A549 (cell line): ENCODE results near the gene USP32.

Experiments
- CEBPB ChIP-seq, 2 experiments: fragments of >200 bp in 1 of 2; sonication (Bioruptor Twin) in 1 of 2; formaldehyde crosslinking in 1 of 2; IDR thresholded peaks; 2 replicates each; pipeline ENCODE4 v1.6.1; 2012 to 2016
- CHD2 ChIP-seq: fragments of 150-350 bp; IDR thresholded peaks from 2 replicates; pipeline ENCODE4 v1.6.1; 2014; ENCODE audit warnings: low read length; ENCODE audit not compliant: partially characterized antibody
- E2F6 ChIP-seq: IDR thresholded peaks from 2 replicates; pipeline ENCODE4 v1.6.1; 2012; ENCODE audit warnings: low read depth, borderline replicate concordance
- EP300 ChIP-seq, 2 experiments: fragments of >200 bp; sonication (Bioruptor Twin); formaldehyde crosslinking; IDR thresholded peaks; 2 replicates in 1 of 2; 3 replicates in 1 of 2; pipeline ENCODE4 v1.6.1; 2016 to 2017
- MYC ChIP-seq: IDR thresholded peaks from 2 replicates; pipeline ENCODE4 v1.6.1; 2012; ENCODE audit warnings: mild to moderate bottlenecking, inconsistent platforms, low read length, improper control_type of control experiment, borderline replicate concordance
- POLR2A ChIP-seq: IDR thresholded peaks from 2 replicates; pipeline ENCODE4 v1.6.1; 2012; ENCODE audit warnings: mild to moderate bottlenecking, low read length
- POLR2AphosphoS2 ChIP-seq: conservative IDR thresholded peaks from 2 replicates; pipeline ENCODE4 v1.6.1; 2012; ENCODE audit warnings: low read length, improper control_type of control experiment, inconsistent platforms
- SMC3 ChIP-seq: fragments of >200 bp; sonication (Bioruptor Twin); formaldehyde crosslinking; IDR thresholded peaks from 3 replicates; pipeline ENCODE4 v1.6.1; 2018; ENCODE audit warnings: inconsistent platforms
- SREBF2 ChIP-seq: fragments of 450-650 bp; IDR thresholded peaks from 2 replicates; pipeline ENCODE4 v1.6.1; 2014; ENCODE audit warnings: mild to moderate bottlenecking, moderate library complexity
- TF ChIP-seq, protein P1 (sequence below): fragments of >200 bp; sonication (Bioruptor Twin); formaldehyde crosslinking; IDR thresholded peaks from 3 replicates; pipeline ENCODE4 v1.5.1; 2016
- TF ChIP-seq, protein P2 (sequence below): fragments of 150-350 bp; IDR thresholded peaks from 2 replicates; pipeline ENCODE4 v1.6.1; 2014; ENCODE audit warnings: low read depth, mild to moderate bottlenecking, low read length

- TF ChIP-seq POLR2A = no peak
- TF ChIP-seq E2F6 = no peak
- TF ChIP-seq, protein P1, sequence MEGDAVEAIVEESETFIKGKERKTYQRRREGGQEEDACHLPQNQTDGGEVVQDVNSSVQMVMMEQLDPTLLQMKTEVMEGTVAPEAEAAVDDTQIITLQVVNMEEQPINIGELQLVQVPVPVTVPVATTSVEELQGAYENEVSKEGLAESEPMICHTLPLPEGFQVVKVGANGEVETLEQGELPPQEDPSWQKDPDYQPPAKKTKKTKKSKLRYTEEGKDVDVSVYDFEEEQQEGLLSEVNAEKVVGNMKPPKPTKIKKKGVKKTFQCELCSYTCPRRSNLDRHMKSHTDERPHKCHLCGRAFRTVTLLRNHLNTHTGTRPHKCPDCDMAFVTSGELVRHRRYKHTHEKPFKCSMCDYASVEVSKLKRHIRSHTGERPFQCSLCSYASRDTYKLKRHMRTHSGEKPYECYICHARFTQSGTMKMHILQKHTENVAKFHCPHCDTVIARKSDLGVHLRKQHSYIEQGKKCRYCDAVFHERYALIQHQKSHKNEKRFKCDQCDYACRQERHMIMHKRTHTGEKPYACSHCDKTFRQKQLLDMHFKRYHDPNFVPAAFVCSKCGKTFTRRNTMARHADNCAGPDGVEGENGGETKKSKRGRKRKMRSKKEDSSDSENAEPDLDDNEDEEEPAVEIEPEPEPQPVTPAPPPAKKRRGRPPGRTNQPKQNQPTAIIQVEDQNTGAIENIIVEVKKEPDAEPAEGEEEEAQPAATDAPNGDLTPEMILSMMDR = no peak
- TF ChIP-seq CHD2 = no peak
- no peak for TF ChIP-seq EP300 (IDR thresholded peaks at IDR 0.05)
- no peak for TF ChIP-seq MYC
- TF ChIP-seq, protein P2, sequence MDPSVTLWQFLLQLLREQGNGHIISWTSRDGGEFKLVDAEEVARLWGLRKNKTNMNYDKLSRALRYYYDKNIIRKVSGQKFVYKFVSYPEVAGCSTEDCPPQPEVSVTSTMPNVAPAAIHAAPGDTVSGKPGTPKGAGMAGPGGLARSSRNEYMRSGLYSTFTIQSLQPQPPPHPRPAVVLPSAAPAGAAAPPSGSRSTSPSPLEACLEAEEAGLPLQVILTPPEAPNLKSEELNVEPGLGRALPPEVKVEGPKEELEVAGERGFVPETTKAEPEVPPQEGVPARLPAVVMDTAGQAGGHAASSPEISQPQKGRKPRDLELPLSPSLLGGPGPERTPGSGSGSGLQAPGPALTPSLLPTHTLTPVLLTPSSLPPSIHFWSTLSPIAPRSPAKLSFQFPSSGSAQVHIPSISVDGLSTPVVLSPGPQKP = no peak
- no peak for TF ChIP-seq POLR2AphosphoS2
- no peak for TF ChIP-seq CEBPB (IDR thresholded peaks at IDR 0.05)
- no peak for TF ChIP-seq SMC3
- no peak for TF ChIP-seq SREBF2
Observed at GRCh38 chr17:60157487-60158040, 234.4 kb downstream of the USP32 start.
